ENCODE data around the gene ADCY9.

DNA sequence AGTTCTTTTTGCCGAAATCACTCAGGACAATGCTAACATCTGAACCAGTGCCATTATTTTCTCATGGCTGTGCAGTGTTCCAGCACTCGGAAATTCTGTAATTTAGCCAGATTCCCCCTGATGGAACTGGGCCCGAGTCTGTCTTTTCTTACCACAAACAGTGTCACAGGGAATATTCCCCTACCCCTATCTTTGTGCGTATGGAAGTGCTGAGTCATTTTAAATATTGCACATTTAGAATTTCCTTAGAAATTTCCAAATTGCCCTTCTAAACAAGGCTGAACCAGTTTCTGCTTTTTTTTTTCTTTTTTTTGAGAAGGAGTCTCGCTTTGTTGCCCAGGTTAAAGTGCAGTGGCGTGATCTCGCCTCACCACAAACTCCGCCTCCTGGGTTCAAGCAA, 147.7 kb downstream of the ADCY9 start:
- TF ChIP-seq, protein P1, sequence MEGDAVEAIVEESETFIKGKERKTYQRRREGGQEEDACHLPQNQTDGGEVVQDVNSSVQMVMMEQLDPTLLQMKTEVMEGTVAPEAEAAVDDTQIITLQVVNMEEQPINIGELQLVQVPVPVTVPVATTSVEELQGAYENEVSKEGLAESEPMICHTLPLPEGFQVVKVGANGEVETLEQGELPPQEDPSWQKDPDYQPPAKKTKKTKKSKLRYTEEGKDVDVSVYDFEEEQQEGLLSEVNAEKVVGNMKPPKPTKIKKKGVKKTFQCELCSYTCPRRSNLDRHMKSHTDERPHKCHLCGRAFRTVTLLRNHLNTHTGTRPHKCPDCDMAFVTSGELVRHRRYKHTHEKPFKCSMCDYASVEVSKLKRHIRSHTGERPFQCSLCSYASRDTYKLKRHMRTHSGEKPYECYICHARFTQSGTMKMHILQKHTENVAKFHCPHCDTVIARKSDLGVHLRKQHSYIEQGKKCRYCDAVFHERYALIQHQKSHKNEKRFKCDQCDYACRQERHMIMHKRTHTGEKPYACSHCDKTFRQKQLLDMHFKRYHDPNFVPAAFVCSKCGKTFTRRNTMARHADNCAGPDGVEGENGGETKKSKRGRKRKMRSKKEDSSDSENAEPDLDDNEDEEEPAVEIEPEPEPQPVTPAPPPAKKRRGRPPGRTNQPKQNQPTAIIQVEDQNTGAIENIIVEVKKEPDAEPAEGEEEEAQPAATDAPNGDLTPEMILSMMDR (IDR thresholded peaks at IDR 0.05 in 8 of 11, conservative IDR thresholded peaks at IDR 0.05 in 3 of 11) = no peak
- no peak for TF ChIP-seq POLR2A (IDR thresholded peaks at IDR 0.05)
- no peak for TF ChIP-seq POLR2AphosphoS5 (IDR thresholded peaks at IDR 0.05)

All from spleen (tissue), 7 donors.